HG02610 (cell line): ENCODE data around the gene LTO1.

Experiments used
- ATAC-seq: cut with Tn5 transposase; IDR thresholded peaks from one replicate; pipeline ENCODE4 v1.9.1; 2021; ENCODE audit warnings: mild to moderate bottlenecking, moderate library complexity; ENCODE audit not compliant: unreplicated experiment

LTO1 gene

GRCh38 chr11:69647390-69647748, 27.8 kb downstream of the LTO1 start:
- no peak for ATAC-seq

- no peak for ATAC-seq
Observed at GRCh38 chr11:69646493-69647389, 28.4 kb downstream of the LTO1 start.

- no peak for ATAC-seq
Observed at GRCh38 chr11:69645801-69646492, 29.2 kb downstream of the LTO1 start.

GRCh38 chr11:69644962-69645675, 30.0 kb downstream of the LTO1 start:
- no peak for ATAC-seq

- ATAC-seq: no peak
Observed at GRCh38 chr11:69644071-69644961, 30.8 kb downstream of the LTO1 start.

GRCh38 chr11:69643646-69644045, 31.5 kb downstream of the LTO1 start:
- ATAC-seq: no peak

- no peak for ATAC-seq
Observed at GRCh38 chr11:69642913-69643632, 32.1 kb downstream of the LTO1 start.

GRCh38 chr11:69642549-69642912, 32.6 kb downstream of the LTO1 start:
- ATAC-seq: no peak

- ATAC-seq: no peak
Observed at GRCh38 chr11:69641681-69642548, 33.2 kb downstream of the LTO1 start.

GRCh38 chr11:69640995-69641581, 34.1 kb downstream of the LTO1 start, which contains the start of gene CCND1:
CCND1 (plus strand) TSS chr11:69641156; CDS start chr11:69641314, 158 bp downstream.
- ATAC-seq: no peak

GRCh38 chr11:69640260-69640994, 34.7 kb downstream of the LTO1 start:
- ATAC-seq: no peak

GRCh38 chr11:69639831-69640230, 35.3 kb downstream of the LTO1 start:
- no peak for ATAC-seq

- ATAC-seq: no peak
Observed at GRCh38 chr11:69638941-69639681, 36.0 kb downstream of the LTO1 start.

- no peak for ATAC-seq
Observed at GRCh38 chr11:69637941-69638871, 36.9 kb downstream of the LTO1 start.

- no peak for ATAC-seq
Observed at GRCh38 chr11:69637198-69637940, 37.8 kb downstream of the LTO1 start.
